H1 (cell line): ENCODE data around the gene SELENOI.

ENCODE experiments used
- BACH1 ChIP-seq: IDR thresholded peaks from 2 replicates; pipeline ENCODE4 v1.6.1; 2012; ENCODE audit warnings: low read length, improper control_type of control experiment
- EP300 ChIP-seq, 2 experiments: IDR thresholded peaks; 1 replicate in 1 of 2; 2 replicates in 1 of 2; pipeline ENCODE4 v1.6.1; 2011 to 2012; ENCODE audit warnings: low read depth in 2 of 2, low read length in 2 of 2, mild to moderate bottlenecking in 2 of 2, borderline replicate concordance in 1 of 2, inconsistent platforms in 1 of 2, moderate library complexity in 1 of 2
- GABPA ChIP-seq: IDR thresholded peaks from 2 replicates; pipeline ENCODE4 v1.6.1; 2011; ENCODE audit warnings: mild to moderate bottlenecking, low read length, moderate library complexity, borderline replicate concordance; ENCODE audit not compliant: insufficient read depth
- KDM5A ChIP-seq: fragments of 200-600 bp; IDR thresholded peaks from 2 replicates; pipeline ENCODE4 v1.7.1; 2012; ENCODE audit warnings: mild to moderate bottlenecking, low read length, inconsistent platforms, mixed read lengths
- SIN3A ChIP-seq, 2 experiments: IDR thresholded peaks in 1 of 2; conservative IDR thresholded peaks in 1 of 2; 2 replicates each; pipeline ENCODE4 v1.6.1; 2011 to 2012; ENCODE audit warnings: low read length in 2 of 2, improper control_type of control experiment in 1 of 2, low read depth in 1 of 2, mild to moderate bottlenecking in 1 of 2
- SRF ChIP-seq: IDR thresholded peaks from 2 replicates; pipeline ENCODE4 v1.6.1; 2011; ENCODE audit warnings: mild to moderate bottlenecking, low read depth, low read length, moderate library complexity
- TAF1 ChIP-seq: IDR thresholded peaks from 2 replicates; pipeline ENCODE4 v1.6.1; 2011; ENCODE audit warnings: mild to moderate bottlenecking, low read depth, low read length
- TAF7 ChIP-seq: optimal IDR thresholded peaks from 2 replicates; pipeline ENCODE3; 2011; ENCODE audit warnings: low read depth, mild to moderate bottlenecking, inconsistent platforms, low read length, moderate library complexity, borderline replicate concordance
- TF ChIP-seq, protein P1 (sequence below), 3 experiments: IDR thresholded peaks; 1 replicate in 2 of 3; 2 replicates in 1 of 3; pipeline versions ENCODE4 v1.5.1 to v1.6.1; 2011; ENCODE audit warnings: low read length in 3 of 3, mild to moderate bottlenecking in 3 of 3, inconsistent platforms in 2 of 3, low read depth in 1 of 3, moderate library complexity in 1 of 3; ENCODE audit not compliant: insufficient read depth in 1 of 3; ENCODE audit errors: control extremely low read depth in 1 of 3

DNA sequence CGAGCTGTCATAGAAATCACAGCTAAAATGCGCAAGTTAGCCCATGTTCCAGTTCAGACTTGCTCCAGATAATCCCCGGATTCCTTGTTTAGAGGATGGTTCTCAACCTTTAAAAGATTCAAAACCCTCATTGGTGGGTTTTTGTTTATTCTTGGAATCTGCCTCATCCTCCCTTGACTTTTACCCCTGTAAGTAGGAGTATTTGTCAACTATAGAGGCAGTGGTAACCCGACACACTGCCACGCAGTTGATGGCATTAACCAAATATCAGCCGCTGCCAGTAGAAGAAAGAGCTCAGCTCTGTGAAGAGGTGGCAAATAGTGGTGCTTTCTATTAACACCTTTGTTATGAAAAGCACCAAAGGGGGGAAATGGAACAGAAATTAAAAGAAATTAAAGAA is 40.4 kb upstream of the SELENOI start:
- TF ChIP-seq, protein P1, sequence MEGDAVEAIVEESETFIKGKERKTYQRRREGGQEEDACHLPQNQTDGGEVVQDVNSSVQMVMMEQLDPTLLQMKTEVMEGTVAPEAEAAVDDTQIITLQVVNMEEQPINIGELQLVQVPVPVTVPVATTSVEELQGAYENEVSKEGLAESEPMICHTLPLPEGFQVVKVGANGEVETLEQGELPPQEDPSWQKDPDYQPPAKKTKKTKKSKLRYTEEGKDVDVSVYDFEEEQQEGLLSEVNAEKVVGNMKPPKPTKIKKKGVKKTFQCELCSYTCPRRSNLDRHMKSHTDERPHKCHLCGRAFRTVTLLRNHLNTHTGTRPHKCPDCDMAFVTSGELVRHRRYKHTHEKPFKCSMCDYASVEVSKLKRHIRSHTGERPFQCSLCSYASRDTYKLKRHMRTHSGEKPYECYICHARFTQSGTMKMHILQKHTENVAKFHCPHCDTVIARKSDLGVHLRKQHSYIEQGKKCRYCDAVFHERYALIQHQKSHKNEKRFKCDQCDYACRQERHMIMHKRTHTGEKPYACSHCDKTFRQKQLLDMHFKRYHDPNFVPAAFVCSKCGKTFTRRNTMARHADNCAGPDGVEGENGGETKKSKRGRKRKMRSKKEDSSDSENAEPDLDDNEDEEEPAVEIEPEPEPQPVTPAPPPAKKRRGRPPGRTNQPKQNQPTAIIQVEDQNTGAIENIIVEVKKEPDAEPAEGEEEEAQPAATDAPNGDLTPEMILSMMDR (IDR thresholded peaks at IDR 0.05; ENCODE audit: control extremely low read depth in 1 of 3, insufficient read depth in 1 of 3, low read depth in 1 of 3, low read length in 3 of 3) = no peak
- no peak for TF ChIP-seq TAF7
- no peak for TF ChIP-seq SIN3A (conservative IDR thresholded peaks at IDR 0.05 in 1 of 2, IDR thresholded peaks at IDR 0.05 in 1 of 2; ENCODE audit: low read depth in 1 of 2, low read length in 2 of 2)
- TF ChIP-seq EP300 (IDR thresholded peaks at IDR 0.05; ENCODE audit: borderline replicate concordance in 1 of 2, low read depth in 2 of 2, low read length in 2 of 2) = no peak
- no peak for TF ChIP-seq GABPA
- no peak for TF ChIP-seq TAF1
- TF ChIP-seq KDM5A = no peak
- TF ChIP-seq BACH1 = no peak
- TF ChIP-seq SRF = no peak
